Embryonic facial prominence (tissue), 1 donor: Measurements from ENCODE around the gene DDX31.
A peak's percentile ranks its signal among the peaks of the same experiment; 100 is the strongest.

Experiments
- DNase-seq: peaks from one replicate; pipeline ENCODE4 v3.0.0-alpha.2; 2016; ENCODE audit errors: extremely low spot score

The DDX31 gene

DNA sequence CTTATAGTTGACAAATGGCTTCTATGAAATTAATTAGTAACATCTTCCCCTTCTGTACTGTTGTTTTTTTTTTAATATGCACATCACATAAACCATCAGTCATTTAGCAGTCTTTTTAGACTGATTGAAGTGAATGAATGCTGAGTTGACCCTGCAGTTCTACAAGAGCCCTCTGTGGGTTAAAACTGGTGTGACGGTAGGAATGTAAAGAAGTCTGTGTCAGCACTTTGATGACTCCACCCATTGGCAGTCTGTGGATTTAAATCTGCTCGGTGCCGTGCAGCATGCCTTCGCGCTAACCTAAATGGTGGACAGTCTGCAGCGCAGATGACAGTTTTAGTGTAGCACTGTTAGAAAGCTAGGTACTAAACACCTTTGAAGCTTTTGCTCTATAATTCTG, 3.6 kb upstream of the DDX31 start:
- no peak for DNase-seq

DNA sequence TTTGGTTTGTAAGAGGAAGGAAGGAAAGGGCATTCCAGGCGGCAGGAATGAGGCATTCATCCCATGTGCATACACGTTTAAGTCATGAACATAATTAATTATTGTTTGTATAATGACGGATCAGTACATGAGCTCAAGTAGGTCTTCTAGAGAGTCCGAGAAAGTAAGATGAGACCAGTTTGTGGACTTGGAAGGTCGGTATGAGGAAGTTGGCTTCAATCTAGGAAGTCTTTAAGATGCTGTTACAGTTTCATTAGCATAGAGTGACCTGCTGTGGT, 2.6 kb upstream of the DDX31 start:
- DNase-seq, result no peak

- DNase-seq, result no peak
Measured at GRCh38 chr9:132671620-132672412, 2.0 kb upstream of the DDX31 start.

DNA sequence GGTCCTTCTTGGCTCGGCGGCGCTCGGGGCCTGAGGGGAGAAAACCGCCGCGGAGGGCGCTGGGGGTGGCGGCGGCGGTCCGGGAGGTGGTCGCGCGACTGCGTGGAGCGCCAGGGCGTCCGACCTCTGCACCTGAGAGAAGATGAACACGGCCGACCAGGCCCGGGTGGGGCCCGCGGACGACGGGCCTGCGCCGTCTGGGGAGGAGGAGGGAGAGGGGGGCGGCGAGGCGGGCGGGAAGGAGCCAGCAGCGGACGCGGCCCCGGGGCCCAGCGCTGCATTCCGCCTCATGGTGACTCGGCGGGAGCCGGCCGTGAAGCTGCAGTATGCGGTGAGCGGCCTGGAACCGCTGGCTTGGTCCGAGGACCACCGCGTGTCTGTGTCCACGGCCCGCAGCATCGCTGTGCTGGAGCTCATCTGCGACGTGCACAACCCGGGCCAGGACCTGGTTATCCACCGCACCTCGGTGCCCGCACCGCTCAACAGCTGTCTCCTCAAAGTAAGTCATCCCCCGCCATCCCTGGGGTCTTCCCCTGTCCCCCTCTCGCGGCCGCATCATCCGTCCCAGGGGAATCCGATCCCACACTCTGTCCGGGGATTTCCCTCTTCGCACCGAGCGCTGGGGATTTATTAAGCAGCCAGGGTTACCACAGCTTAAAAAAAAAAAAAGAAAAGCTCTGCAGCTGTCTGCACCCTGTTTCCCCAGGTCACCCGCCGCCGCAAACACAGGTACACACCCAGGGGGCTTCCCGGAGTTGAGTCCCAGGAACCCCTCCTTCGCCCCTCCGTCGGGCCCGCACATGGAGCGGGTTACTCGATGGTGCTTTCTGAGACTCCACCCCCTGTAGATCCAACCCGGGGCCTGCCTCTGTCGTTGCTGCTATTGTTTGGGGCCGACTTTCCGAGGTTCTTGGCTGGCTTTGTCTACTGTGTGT, 941 bp upstream of the DDX31 start, which contains the start of gene GTF3C4:
GTF3C4 (plus strand) TSS at position 8 of the 935 bp plus-strand sequence; CDS start at position 143, 135 bp downstream.
- DNase-seq, result no peak

GRCh38 chr9:132669319-132669697, 475 bp downstream of the DDX31 start:
- peak; percentile 43 for DNase-seq

GRCh38 chr9:132663851-132664250, 5.9 kb downstream of the DDX31 start:
- no peak for DNase-seq

- no peak for DNase-seq
Measured at GRCh38 chr9:132663117-132663516, 6.7 kb downstream of the DDX31 start.

DNA sequence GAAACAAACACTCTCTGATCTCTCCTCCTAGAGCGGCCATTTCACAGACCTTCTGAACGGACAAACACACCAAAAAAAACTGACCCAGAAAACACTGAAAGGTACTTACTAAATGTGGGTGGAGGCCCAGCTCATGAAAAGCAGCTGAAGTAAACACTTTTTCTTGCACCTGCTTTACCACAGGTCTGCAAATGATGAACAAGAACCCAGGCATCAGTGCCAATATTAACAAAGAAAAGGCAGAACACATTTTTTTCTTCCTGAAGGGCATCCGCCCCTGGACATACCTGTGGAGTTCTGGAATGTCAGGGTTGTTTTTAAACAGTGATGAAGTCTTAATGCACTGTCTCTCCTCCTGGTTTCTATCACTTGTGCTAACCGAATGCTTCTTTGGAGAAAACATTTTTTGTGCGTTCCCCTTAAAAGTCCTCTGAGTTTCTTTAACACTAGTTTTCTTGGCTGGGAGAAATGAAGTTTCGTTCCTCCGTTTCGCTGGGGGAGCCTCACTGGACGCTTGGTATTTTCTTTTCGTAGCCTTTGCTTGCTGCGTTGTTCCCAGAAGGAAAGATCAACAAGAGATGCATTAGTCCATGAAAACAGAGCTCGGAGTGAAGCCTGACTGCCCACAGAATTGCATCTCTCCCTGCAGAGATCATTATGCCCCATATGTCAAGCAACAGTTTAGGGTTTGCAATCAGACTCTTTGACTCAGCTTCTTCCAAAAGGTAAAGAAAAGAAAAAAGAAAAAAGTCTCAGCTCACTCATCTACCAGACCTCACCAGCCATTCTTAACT, 7.4 kb downstream of the DDX31 start:
- DNase-seq, result no peak

- no peak for DNase-seq
Measured at GRCh38 chr9:132656299-132656698, 13.5 kb downstream of the DDX31 start.

DNA sequence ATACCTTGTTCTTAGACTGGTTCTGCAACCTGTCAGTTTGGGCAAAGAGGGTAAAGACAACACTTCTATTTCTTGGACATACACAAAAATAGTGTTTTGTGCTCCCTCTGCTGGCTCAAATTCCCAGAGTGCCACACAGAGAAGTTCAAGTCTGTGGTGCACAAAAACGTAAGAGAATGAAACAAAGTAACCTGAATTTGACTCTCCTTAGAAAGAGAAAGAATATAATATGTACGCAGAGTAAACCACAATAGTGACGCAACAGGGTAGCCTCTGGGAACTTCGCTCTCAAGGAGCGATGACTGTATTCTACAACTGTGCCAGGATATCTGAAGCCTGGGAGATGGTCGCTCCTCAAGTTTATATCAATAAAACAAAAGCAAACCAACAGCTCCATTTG, 18.5 kb downstream of the DDX31 start:
- no peak for DNase-seq

DNA sequence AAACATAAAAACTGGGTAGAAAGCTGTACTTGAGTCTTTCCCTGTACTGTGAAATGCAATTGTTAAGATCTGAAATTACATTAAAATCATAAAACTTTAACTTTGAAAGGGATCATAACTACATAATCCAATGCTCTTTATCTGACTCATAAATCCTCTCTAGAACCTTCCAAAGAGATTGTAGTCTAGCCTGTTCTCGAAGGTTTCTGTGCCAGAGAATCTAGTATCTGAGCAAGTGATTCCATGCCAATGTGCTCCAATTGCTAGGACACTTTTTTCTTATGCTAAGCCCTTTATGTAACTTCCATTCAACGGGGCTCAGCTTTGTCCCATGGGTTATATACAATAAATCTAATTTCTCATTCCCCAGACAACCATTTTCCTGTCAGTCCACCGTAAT, 21.1 kb downstream of the DDX31 start:
- no peak for DNase-seq

- no peak for DNase-seq
Measured at GRCh38 chr9:132648283-132648682, 21.5 kb downstream of the DDX31 start.

DNA sequence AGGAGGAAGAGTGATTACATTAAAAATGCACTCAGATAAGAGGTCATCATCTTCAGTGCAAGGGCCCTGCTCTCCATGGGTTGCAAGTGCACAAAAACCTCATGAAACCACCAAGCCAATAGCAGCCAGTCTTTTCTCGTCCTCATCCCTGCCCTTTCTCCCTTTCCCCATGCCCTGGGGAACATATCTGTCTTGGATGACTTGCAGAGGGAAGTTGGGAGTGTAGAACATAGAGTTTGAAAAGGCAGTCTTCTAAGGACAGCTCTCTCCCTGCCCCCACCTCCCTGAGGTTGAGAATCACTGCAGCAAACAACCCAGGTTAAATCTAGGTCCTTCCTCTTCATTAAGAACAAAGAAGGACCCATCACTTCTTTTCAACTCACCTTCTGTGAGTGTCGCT, 22.0 kb downstream of the DDX31 start:
- no peak for DNase-seq

- no peak for DNase-seq
Measured at GRCh38 chr9:132647355-132647754, 22.4 kb downstream of the DDX31 start.

DNA sequence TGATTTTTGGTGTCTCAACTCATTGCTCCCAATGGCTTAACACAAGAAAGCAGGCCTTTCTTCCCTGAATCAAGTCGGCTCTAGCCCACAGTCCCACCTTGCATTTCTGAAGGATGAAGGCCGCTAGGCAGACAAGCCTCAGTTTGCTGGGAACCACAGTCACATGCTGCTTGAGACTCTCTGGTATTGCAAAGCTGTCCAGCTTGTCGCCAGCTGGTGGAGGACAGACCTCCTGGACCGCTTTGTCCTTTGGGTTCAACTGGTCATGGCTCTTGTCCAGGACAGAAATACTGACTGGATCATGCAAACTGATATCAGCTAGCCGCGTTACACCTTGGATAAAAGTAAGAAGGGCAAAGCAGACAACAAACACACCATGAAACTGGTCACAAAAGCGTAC, 23.1 kb downstream of the DDX31 start:
- DNase-seq, result no peak

DNA sequence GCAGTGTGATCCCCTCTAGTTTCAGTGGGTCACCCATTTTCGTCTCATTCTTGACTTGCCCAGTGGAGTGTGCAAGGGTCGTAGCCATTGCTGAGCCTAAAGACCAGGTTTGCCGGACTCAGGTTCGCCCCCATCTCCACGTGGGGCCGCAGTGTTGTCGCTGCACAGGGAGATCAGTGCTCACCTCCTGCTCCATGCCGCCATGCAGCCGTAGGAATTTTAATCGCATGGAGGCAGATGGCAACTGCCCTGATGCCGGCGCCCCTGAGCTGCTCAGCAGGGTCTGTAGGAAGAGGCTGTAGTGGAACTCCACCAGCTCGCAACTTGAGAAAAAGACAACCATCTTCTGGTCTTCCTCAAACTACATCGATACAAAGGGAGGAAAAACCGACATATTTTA, 24.1 kb downstream of the DDX31 start:
- no peak for DNase-seq

DNA sequence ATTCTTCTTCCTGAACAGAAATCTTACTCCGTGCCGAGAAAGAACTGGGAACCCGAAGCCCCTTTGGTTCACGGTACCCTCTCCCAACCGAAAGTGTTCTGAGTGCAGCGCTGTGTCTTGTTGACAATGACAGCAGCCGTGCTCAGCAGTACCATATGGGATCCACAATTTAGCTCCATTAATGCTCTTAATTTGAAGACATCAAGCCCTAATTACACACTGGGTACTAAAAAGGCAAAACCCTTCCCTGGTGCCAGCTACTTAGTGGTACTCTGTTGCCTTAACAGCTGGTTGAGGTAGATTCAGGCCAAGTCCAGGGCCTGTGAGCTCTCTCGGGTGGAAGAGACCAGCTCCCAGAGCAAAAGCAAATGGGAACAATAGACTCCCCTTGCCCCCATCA, 24.5 kb downstream of the DDX31 start:
- DNase-seq, result no peak

DNA sequence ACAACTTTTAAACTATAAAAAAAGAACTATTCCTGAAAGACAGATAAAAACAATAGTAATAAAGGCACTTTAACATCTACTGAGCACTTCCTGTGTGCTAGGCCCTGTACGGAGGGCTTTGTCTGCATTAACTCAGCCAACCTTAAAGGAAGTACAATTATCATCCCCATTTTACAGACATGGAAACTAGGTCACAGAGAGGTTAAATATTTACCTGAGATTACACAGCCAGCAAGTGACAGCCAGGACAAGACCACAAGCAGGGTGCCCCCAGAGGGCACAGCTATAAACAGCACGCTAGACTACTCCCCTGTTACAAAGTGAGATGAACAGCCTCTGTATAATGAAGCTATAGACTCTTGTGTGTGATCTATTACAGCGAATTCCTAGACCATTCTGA, 25.5 kb downstream of the DDX31 start:
- DNase-seq, result no peak

DNA sequence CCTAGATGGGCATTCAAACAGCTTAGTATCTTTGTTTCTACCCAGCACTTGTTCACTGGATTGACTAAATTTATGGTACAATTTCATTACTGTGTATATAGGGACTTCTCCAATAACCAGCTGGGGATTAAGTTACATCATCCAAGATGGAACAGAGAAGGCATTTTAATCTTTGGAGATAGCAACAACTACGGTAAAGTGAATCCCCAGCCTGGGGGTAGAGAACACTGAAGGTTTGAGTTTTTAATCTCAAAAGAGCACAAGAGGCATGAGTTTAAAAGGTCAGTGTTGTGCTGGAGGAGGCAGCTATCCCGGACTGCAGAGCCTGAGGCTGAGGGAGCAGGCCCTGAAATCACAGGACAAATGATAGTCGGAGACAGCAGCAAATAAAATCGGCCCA, 28.6 kb downstream of the DDX31 start:
- no peak for DNase-seq

DNA sequence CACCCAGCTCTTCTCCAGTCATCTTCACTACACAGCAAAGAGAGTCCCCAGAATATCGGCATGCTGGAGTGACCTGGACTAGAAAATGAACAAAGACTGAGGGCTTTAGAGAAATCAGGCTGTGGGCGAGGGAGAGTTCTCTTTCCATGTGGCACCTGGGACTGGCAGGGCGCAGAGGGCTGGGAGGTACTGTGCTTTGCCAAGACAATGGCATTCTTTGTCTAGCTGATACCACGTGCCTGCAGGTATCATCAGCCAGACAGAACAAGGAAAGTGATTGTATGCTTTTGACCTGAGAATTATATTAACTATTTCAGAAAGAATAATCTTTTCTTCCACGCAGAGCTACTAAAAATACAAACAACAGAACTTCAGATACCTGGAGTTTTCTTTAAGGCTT, 30.5 kb downstream of the DDX31 start:
- DNase-seq, result no peak

DNA sequence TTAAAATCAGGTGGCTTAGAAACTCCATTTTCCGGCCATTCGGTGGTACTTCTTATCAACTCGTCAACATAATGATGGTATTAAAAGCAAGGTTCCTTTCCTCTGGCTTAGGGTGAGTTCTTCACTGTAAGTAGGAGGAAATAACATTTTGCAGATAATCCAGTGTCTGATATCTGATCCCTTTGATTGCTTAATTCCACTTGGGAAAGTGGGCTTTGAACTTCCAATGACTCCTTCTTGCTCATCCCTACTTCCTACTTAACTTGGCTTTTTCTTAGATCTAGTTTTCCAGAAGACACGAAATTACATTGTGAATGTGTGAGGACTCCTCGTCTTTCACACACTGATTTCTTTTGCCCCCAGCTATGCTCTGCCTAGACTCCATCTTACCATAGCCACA, 31.5 kb downstream of the DDX31 start:
- DNase-seq, result no peak

GRCh38 chr9:132637801-132638200, 32.0 kb downstream of the DDX31 start:
- DNase-seq, result no peak
